DMS79 treated with DMSO at 0.1 percent for 48 hours (cell line): ENCODE measurements around the gene UMODL1.

Source experiments
- DNase-seq: peaks from one replicate; lab custom pipeline; 2025; lab: John Stamatoyannopoulos, UW

The UMODL1 gene

GRCh38 chr21:42096566-42096965 lies 25.4 kb downstream of the UMODL1 start:
- no peak for DNase-seq

- DNase-seq, result no peak
Observed at GRCh38 chr21:42097274-42097673, 26.2 kb downstream of the UMODL1 start.

DNA sequence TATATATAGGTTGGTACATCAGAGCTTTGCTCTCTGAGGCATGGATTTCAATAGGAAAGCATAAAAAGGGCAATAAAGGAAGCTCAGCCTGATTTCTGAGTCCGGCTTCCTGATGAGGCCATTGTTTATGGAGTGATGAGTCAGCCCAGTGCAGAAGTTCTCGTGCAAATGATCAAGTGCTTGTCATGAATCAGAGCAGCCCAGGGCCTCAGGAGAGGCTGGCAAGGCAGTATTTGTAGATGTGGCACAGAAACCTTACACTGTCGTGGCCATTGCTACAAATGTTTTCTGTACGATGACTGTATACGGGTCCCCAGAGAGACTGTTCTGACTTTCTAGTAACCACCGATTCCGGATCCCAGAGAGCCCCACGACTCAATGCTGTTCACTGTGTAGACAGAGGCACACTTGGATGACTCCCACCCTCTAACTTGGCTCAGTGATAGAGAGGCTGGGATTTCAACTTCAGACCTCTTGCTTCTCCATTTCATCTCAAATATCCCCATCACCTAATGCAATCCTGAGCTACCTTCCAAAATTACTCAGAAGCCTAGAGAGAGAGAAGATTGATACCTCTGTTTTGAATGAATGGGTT lies 26.8 kb downstream of the UMODL1 start:
- DNase-seq, result peak; percentile 74

DNA sequence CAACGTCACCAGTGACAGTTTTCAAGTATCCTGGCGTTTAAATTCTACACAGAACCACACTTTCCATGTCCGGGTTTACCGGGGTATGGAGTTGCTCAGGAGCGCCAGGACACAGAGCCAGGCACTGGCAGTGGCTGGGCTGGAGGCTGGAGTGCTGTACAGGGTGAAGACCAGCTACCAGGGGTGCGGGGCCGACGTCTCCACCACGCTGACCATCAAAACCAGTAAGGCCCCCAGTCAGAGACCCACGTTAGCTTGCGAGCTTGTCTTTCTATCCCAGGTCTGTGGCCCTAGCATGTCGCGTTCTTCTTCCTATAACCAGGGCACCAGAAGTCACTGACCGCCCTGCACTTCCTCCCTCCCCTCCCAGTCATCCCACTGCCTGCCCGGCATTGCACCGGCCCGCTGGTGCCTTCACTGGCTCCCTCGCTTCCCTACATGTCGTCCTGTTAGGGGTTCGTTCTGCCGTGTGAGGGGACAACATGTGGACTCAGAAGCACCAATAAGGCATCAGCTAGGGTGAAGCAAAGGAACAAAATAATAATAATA lies 27.9 kb downstream of the UMODL1 start:
- DNase-seq, result no peak

- DNase-seq, result no peak
Observed at GRCh38 chr21:42101246-42101645, 30.1 kb downstream of the UMODL1 start.

- peak; percentile 65 for DNase-seq
Observed at GRCh38 chr21:42102076-42102475, 31.0 kb downstream of the UMODL1 start.

- DNase-seq, result no peak
Observed at GRCh38 chr21:42102526-42102925, 31.4 kb downstream of the UMODL1 start.

DNA sequence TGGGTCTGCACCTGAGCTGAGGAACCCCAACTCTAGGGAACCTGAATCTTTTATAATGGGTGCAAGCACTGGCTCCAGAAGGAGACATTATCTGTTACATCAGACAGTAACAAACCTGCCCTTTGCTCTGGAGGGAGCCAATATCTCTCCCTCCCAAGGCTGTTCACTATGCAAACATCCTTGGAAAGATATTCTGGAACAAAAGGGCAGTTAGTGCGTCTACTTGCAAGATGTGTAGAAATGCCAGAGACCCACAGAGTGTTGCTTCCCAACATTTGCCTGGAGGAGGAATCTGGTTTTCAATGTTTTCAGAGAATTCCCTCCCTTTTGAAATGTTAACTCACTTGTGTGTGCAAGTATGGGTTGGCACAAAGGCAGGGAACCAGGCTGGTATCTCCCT lies 31.9 kb downstream of the UMODL1 start:
- DNase-seq, result no peak

- no peak for DNase-seq
Observed at GRCh38 chr21:42103843-42104242, 32.7 kb downstream of the UMODL1 start.

DNA sequence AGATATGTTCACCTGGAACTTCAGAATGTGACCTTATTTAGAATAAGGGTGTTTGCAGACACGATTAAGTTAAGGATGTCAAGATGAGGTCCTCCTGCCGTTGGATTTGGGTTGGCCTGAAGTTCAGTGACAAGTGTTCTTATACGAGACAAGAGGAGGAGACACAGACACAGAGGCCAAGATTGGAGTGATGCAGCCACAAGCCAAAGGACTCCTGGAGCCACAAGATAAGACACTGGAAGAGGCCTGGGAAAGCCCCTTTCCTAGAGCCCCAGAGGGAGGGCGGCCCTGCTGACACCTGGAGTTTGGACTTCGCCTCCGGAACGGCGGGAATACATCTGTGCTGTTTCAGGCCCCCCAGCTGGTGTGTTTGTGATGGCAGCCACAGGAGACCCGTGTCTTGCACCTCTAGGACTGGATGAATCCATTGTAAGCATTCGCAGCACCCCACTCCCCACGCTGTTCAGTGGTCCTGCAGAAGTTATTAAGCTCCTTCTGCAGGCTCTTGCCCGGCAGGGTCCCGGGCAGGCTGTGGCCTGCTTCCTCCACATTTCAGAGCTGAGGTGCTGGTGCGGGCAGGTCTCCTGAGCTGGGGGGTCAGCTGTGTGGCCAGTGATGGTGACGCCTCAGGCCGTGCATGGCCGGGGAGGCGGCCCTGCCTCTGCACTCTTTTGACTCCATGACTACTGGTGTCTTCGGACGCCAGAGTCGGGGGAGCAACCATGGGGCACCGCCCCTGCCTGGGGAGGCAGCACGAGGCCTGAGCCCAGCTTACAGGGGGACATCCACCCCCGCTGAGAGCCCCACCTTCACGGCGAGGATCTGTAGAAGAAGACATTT lies 34.6 kb downstream of the UMODL1 start:
- DNase-seq, result no peak

DNA sequence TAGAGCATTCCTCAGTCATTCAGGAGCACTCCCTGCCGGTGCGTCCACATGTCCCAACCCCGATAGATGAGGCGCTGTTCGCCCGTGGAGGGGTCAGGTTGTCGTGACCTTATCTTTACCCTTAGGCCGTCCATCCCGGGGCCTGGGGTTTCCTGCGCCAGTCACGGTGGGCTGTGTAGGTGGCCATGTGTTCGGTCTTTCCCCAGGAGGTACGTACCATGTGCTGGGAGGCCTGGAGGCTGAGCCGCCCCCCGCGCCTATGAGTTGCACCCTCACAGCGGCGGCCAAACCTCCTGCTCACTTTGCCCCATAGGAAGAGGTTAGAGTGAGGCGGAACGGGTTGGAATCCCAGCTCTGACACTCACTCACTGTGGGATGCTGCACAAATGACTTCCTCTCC lies 35.3 kb downstream of the UMODL1 start:
- no peak for DNase-seq

GRCh38 chr21:42107177-42107880 lies 36.2 kb downstream of the UMODL1 start:
- DNase-seq, result no peak

GRCh38 chr21:42107881-42108553 lies 36.9 kb downstream of the UMODL1 start:
- peak; percentile 82 for DNase-seq

DNA sequence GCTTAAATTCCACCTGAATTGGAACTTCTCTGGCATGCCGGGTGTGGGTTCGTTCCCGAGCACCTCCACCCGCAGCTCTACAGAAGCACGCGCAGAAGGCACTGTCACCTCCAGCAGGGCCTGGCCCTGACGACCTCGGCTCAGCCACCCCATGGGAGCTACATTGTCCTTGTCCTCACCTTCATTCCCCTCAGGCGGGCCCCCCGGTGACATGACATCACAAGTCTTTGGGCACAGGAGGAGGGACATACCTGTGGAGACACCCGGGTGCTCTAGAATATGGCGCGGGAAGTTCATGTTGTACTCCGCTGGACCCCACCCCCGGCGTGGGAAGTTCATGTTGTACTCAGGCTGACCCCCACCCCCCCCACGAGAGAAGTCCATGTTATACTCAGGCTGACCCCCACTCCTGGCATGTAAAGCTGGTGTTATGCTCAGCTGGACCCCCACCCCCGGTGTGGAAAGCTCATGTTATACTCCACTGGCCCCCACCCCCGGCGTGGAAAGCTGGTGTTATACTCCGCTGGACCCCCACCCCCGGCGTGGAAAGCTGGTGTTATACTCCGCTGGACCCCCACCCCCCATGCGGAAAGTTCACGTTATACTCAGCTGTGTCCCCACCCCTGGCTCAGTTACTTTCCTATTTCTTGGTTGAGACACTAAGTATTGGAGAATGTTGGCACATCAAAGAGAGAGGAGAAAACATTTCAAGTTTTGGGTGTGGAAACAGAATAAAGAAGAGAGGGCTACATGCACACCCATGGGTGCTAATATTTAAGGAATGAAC lies 37.6 kb downstream of the UMODL1 start:
- DNase-seq, result no peak

DNA sequence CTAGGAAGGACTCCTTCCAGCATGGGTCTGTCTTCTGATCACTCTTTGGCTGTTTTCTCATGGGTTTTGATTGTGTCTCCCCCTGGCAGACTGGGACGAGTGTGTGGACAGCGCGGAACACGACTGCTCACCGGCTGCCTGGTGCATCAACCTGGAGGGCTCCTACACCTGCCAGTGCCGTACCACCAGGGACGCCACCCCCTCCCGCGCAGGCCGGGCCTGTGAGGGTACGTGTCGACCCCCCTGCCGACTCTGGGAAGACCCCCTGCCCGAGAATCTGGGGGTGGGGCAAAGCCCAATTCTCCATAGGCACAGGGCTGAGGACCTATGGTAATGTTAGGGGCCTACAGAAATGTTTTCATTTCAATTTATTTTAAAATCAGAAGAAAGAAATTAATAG lies 38.4 kb downstream of the UMODL1 start:
- DNase-seq, result no peak

GRCh38 chr21:42109873-42110525 lies 38.9 kb downstream of the UMODL1 start:
- no peak for DNase-seq

GRCh38 chr21:42110691-42111469 lies 39.8 kb downstream of the UMODL1 start:
- DNase-seq, result no peak

DNA sequence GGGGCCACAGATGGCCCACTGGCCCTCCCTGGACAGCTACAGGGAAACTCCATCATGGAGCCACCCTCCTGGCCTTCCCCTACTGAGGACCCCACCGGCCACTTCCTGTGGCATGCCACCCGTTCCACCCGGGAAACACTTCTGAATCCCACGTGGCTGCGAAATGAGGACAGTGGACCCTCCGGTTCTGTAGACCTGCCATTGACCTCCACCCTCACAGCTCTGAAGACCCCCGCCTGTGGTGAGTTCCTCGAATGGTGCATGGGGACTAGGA lies 40.3 kb downstream of the UMODL1 start:
- no peak for DNase-seq

GRCh38 chr21:42111811-42112210 lies 40.7 kb downstream of the UMODL1 start:
- no peak for DNase-seq

DNA sequence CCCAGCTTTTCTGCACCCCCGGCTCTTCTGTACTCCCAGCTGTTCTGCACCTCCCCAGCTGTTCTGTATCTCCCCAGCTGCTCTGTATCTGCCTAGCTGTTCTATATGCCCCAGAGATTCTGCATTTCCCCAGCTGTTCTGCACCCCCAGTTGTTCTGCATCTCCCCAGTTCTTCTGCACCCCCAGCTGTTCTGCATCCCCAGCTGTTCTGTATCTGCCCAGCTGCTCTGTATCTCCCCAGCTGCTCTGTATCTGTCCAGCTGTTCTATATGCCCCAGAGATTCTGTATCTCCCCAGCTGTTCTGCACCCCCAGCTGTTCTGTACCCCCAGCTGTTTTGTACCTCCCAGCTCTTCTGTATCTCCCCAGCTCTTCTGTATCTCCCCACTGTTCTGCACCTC lies 41.1 kb downstream of the UMODL1 start:
- no peak for DNase-seq
